GF-D8 (cell line): ENCODE measurements around the gene NPFF.
"Not testable (repeated sequence)": the region's sequence is repeated elsewhere in the genome, so short reads cannot be mapped to it uniquely, and the experiment has no call there.

Source experiments
- DNase-seq: peaks from one replicate; lab custom pipeline; 2025; lab: John Stamatoyannopoulos, UW

NPFF gene

DNA sequence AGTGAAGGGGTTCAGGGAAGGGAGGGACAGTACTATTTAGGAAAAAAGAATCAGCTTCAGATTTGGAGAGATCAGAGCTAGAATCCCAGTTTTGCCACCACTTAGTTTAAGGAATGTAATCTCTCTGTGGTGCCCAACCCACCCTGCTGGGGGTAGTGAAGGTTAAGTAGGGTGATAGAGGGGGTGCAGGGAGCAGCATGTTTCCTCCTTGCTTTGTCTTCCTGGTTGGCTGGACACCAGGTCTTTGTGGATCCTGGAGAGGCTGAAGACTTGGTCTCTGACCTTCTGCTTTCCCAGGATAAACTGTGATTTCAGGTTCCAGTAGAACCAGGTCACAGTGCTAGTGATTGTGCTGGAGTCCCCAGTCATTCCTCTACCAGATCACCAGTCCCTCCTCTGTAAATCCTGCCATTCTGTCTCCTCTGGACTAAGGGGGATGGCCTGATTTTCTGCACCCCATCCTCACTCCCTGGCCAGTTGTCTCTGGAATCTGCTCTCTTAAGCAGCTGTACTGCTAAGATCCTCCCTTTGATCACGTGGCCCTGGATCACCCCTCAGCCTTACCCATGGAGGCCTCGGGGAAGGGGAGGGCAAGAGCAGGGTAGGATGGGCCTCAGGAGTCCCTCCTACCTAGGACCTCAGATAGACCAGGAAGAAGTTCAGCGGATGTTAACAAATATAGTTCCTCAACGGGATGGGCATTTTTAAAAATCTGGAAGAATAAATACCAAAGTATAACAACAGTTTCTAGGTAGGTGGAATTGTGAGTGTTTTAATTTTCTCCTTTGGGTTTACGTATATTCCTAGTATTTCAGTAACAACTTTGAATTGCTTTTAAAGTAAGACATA lies 11.2 kb downstream of the NPFF start:
- no peak for DNase-seq

DNA sequence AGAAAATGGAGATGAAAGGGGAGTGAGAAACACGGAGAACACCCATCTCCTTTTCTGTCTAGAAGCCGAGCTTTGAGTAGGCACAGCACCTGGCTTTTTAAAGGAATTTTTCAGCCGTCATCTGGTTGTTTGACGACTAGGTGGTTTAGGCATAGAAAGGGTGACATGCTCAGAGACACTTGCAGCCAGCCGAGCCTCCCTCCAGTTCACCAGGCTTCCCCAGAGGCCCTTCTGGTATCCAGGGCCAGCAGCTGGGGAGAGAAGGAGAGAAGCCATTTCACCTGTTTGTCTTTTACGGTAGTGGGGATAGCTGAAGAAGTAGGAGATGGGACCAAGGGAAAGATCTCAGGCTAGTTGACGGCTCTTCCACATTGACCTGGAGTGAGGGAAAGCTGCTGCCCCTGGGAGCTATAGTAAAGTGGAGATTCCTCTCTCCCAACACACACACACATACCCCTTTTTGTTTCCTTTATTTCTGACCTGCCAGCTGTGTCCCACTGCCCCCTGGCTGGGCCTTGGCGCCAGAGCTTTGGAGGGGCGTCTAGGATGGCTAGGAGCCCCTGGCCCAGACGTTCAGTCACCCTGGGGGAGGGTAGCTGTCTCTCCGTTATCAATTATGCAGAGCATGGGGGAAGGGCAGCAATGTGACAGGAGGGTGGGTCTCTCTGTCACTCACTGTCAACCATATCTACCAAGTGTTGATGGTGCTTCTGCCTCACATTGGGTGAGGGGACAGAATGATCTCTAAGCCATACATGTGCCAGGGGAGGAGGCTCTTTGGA lies 13.5 kb downstream of the NPFF start:
- DNase-seq, result no peak

DNA sequence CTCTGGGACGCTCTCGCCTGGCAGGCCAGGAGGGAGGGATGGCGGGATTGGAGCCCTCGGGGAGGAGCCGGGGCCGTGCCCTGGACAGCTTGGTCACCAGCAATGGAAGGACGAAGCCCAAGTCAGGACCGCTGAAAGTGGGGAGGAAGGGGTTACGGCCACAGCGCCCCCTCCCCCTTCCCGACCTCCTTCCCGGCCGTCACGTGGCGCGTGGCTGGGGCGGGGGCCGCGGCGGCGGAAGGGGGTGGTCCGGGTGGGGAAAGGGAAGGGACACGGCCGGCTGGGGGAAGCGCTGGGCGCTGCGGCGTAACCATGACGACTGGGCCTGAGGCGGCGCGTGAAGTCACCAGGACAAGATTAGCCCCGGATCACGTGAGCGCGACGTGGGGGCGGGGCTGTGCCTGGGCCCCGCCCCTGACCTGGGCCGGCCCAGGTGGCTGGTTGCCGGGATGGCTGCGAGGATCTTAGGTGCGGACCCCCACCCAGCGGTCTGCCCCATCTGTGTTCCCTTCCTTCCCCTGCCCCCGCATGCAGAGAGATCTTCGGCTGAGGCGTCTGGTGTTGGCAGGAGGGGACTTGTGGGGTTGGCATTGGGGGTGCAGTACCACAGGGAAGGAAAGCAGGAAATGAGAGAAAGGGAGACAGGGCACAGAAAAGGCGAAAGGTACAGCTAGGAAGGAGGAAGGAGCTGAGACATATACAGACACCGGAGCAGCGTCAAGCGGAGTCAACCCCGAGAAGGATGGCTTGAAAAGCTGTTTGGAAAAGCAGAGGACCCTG lies 14.3 kb downstream of the NPFF start:
- peak; percentile 5 for DNase-seq

DNA sequence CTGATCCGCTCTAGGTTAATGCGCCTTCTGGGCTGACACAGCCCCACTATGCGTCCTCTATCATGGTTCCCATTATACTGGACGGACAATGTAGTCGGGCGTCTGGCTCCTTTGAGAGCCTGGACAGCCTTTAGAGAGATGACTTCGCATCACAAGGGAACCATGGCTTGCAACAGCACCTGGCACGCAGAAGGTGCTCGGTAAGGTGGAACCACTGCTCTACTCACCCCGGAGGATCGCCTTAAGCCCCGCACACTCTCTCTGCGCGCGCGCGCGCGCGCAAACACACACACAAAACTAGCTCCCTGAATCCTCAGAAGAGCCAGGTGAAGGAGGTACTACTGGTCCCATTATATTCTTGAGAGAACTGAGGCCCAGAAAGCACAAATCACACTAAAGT lies 15.1 kb downstream of the NPFF start:
- no peak for DNase-seq

DNA sequence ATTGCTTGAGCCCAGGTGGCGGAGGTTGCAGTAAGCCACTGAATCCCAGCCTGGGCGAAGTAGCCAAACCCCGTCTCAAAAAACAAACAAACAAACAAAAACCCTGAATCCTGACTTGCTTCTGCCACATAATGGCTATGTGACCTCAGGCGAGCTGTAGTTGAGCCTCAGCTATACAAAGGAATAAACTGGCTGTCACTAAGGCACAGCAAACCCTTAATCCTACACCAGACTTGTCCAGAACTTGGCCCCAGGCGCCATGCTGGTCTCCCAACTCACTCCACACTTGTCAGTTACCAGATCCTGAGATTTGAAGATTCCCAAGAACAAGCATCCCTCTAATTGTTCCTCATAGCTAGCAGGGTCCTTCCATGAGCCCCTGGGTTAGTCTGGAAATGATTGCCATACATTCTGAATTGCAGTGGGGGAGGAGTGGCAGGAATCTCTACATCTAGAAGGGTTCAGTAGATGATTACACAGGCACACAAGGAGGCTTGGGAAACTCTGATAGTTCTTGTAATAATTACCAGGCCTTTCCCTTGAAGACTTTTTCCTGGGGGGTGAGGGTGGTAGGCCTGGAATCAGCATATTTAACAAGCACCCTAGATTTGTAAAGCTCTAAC lies 17.9 kb downstream of the NPFF start:
- DNase-seq, result no peak

DNA sequence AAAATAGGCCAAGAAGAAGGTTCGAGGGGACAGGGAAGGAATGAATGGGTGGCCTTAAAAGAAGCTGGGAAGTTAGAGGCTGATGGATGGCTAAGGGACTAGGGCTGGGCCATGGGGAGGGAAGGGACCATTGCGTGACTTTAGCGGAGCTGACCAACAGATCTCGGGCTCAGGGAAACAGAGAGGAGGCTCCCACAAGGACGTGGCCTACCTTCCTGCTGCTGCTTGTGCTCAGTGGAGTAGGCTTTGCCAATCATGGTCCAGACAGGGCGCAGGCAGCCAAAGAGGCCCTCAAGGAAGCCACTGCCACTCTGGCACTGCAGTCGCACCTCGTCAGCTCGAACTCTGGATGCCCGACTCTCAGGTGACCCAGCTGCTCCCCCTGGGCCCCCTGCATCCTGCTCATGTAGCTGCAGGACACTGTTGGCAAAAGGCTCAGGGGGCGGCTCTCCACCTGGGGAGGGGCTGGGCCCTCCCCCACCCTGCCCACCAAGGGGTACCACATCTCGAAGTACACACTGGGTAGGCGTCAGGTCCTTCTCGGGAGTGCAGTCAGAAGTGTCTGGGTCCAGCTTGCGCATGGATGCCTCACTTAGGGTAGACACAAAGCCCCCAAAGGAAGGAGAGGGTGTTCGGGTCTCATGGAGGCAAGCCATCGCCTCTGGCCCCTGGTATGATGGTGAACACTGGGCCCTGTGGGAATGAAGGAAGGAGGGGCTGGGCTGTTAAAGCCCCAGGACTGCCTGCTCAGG lies 20.4 kb downstream of the NPFF start:
- no peak for DNase-seq

DNA sequence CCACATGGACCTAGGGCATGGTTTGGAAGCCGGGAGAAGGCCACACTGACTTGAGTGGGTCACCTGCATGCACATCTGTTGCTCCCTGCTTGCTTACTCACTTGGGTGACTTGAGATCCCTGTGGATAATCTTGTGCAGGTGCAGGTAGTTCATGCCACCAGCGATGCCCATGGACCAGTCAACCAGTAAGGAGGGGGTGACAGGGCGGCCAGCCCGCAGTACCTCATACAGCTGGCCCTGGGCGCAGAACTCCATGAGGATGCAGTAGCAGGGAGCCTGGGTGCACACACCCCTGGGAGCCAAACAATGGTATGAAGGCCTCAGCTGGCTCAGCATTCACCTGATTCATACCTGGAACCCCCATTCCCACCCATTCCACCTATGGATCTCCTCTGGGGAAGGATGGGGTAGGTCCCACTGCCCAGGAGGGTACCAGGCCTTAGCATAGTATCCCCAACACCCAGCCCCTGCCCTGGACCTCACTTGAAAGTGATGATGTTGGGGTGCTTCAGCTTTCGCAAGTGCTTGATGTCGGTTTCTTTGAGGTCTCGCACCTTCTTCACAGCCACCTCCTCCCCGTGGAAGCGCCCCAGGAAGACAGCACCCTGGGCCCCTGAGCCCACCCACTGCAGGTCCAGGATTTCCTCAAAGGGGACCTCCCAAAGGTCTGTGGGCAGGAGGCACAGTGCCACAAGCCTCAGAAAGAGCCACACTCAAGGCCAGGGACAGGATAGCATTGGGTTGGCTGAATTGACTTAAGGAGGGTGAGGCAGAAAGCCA lies 21.1 kb downstream of the NPFF start:
- no peak for DNase-seq

DNA sequence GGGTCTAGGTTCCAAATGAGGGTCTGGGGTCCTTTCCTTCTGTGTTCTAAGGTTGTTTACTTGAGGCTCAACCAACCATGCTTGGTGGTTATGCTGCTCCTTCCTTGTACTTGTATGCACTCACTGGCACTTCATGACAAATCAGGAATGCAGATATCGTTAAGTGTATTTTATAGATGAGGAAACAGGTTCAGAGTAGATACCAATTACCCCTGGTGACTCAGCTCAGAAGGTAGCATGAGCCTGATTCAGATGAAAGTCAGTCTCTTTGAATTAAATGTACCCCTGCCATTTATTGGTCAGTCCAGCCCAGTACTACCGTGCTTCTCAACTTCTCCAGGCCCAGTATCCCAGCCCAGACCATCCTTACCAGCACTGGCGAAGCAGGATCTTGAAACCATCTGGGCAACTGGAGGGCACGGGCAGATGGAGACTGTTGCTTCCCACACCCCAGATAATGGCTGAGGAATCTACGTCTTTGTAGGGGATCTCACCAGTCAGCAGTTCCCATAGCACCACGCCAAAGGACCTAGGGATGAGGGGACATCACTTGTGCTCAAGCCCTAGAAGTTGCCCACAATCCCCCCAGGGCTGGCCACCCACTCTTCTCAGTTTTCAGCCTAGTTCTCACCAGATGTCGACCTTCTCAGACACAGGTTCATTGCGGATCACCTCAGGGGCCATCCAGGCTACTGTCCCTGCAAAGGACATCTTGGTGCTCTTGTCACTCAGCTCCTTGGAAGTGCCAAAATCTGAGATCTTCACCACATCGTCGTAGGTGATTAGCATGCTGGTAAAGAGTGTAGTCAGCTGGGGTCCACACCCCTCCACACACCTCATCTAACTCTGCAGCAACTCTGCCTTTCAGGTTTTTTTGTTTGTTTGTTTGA lies 22.4 kb downstream of the NPFF start:
- no peak for DNase-seq

DNA sequence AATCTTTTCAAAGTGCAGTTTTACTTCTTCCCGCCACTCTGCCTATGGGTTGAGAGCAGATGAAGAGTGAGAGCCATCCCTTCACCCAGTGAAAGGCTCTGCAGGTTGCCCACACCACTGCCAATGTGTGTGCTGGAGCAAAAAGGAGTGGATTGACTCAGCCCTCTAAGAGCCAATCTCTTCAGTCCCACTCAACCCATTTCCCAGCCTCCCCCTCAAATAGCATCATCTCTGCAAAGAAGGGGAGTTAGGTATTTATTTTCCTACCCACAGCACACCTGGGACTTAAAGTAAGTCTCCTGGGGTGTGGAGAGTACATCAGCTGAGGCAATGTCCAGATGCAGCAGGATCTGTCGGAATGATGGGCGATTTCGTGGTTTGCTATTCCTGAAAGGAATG lies 23.3 kb downstream of the NPFF start:
- DNase-seq, result no peak

DNA sequence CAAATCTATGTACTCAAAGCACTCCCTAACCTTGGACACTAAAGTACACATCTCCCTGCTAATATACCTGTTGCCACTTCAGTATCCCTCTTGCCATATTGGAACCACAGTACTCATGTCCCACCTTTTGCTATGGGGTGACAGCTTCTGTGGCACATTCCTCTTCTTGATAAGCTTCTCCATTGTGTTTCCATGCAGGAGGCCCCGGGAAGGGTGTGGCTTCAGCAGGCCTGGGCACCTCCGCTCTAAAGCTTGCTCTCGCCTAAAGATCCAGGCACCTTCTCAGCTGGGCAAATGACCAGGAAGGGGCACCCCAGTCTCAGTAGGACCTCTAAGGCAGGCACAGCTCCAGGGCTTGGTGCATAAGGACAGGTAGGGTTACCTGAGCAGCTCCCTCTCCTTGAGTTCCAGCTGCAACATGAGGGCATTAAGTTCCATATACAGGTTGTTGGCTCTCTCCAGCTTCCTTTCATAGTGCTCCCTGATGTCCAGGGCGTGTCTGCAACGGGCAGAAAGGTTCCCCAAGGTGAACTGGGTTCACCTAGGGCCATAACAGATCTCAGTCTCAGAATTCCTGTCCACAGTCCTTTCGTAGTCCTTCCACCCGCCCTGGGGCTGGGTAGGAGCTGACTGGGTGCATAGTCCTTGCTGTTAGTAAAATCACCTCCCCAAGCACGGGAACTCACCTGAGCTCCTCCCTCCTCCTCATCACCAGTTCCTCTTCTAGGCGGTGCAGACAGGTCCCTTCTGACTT lies 23.9 kb downstream of the NPFF start:
- no peak for DNase-seq

DNA sequence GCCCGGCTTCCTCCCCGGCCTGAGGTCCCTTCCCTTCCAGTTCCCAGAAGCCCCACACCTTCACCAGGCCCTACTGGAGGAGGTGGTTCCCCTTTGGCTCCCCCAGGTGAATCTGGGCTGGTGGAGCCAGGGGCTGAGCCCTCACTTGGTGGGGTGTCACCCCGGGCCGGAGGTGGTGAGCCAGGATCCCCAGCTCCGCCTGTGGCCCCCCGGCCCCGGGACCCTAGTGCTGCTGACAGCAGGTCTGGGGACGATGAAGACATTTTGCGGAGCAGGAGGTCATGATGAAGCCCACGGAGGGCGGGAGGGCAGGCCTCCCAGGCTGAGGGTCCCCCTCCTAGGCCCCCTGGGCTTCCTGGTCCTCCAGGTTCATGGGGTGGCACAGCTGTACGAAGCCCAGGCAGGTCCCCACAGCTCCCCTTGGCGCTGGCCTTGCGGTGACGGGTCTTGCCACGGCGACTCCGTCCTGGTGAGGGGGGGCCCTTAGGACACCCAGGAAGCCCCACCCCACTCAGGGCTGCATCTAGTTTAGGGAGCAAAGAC lies 24.6 kb downstream of the NPFF start:
- DNase-seq, result no peak

DNA sequence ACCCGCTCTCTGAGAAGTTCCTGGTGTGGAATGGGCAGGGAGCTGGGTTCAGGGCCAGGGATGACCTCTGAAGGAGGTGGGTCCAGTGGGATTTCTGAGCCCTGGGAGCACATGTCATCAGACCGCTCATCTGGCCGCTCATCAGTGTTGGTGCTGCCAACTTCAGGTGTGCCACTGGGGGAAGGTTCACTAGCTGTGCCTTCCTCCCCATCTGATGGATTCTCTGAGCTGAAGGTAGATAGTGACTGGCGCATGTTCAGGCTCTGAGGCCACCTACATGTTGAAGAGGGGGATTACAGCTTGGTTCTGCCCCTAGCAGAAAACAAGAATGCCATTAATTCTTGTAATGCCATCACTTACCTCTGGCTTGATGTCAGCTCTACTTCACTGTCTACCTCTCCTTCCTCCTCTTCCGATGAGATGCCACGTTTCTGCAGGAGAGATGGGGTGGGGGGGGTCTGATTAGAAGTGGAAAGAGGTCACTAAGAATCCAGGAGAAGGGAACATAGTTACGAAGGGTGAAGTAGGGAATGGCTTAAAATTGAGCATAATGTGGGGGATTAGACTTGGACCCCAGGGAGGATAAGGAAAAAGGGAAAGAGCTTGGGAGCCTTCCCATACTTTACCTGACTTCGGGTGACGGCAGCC lies 25.2 kb downstream of the NPFF start:
- DNase-seq, result no peak

DNA sequence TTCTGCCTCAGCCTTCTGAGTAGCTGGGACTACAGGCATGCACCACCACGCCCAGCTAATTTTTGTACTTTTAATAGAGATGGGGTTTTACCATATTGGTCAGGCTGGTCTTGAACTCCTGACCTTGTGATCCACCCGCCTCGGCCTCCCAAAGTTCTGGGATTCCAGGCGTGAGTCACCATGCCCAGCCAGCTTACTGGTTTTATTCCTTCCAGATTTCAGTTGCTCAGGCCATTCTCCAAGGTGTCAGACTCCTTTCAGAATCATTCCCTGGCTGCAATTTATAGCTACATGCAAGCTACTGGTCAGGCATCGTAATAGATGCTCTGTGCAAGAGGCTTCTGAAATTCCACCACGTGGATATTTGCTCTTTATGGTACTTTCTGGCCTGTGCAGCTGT lies 25.8 kb downstream of the NPFF start:
- DNase-seq, result not testable (repeated sequence)

DNA sequence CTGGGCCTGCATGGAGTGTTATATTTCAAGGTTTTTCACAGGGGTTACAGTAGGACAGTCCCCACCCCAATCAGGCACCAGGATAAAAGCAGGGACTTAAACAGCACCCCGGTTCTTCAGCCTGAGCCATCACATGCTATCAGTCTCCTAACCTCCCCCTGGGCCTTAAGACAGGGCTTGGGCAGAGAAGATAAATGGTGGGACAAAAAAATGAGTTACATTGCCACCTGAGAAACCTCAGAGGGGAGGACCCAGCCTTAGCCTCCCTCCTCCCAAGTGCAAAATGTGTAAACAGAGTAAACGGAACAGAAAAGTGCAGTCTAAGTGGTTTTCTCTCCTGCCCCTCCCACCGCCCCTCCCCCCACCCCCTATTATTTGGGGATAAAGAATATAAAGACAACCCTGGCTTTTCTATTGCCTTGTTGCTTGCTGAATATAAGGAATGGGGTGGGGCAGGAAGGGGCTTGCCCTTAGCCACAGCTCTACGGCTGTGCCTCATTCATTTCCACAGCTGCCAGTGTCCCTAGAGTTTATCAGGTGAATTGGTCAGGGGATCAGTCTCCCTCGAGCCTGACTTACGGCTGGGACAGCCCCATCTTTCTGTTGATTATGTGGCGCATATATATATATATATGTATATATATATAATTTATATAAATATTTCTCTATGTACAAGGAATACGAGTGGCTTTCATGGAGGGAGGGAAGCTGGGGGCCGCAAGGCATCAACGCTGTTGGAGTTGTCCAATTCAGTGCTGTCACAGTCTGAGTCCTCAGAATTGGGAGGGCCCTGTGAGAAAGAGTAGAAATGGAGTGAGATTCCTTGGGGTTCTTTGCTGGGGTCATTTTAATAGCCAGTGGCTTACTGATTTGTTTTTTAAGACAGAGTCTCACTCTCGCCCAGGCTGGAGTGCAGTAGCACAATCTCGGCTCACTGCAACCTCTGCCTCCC lies 26.5 kb downstream of the NPFF start:
- no peak for DNase-seq

DNA sequence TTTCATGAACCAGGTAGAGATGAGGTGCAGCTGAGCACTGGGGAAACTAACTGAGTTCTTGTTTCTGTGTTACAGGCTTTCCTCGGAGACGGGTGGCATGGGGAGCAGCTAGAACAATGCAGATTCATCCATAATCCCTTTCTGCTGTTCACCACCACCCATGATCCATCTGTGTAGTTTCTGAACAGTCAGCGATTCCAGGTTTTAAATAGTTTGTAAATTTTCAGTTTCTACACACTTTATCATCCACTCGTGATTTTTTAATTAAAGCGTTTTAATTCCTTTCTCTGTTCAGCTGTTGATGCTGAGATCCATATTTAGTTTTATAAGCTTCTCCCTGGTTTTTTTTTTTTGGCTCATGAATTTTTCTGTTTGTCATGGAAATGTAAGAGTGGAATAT lies 28.0 kb downstream of the NPFF start:
- DNase-seq, result no peak

DNA sequence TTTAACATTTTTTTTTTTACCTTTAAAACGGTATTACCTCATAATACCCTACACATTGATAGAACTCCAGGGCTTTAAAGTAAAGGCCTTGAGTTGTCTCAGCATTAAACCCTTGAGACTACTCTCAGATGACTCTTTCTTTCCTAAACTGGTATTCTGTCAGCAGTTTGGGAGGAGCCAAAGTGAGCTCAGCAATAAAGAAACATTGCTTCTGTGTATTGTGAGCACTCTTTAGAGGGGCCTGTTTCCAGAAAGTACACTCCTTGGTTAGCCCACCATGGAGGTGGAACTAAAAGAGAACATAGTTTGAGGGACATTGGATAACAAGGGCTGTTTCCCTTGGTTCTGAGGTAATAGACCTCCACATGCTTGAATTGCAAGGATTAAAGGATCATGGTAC lies 28.4 kb downstream of the NPFF start:
- DNase-seq, result no peak

DNA sequence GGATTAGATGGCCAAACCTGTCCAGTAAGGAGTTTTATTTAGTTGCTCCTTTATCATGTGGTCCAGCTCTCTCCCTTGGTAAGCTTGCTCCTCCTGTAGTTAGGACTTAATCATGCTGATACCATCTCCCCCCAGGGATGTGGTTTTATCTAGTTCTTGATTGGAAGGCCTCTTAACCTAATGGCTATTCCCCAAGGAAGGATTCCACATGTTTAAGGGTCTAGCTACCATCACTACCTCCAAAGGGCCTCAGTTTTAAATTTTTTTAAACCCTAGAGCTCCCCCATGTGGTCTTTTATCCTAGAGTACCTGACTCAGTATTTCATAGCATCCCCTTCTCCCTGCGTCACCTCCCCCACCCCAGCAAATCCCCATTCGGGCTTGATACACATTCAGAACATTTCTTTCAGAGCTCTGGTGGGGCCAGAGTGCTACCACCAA lies 30.5 kb downstream of the NPFF start:
- no peak for DNase-seq
